Neural cell (in vitro differentiated cells): ENCODE data around the gene TRIM47. TPM values are rescaled to one million over a fixed set of nuclear protein-coding genes. Genes with fewer than 3 reads are reported as not detected.

Experiments
- H2AFZ ChIP-seq: fragments of 200-600, 300-800 bp; sonication (generic), shearing (Covaris generic); 2 replicates; pipeline ENCODE4 v1.6.0; 2014; ENCODE audit warnings: low read depth, mild to moderate bottlenecking, antibody characterized with exemption, low read length, moderate library complexity
- H3F3A ChIP-seq: fragments of 200-600 bp; shearing (Covaris generic); 2 replicates; pipeline ENCODE4 v1.6.1; 2016; ENCODE audit warnings: mild to moderate bottlenecking, moderate library complexity, mixed read lengths, antibody characterized with exemption, low read length; ENCODE audit not compliant: insufficient read depth, poor library complexity, severe bottlenecking
- H3K27ac ChIP-seq: fragments of 200-600, 300-800 bp; sonication (generic), shearing (Covaris generic); 2 replicates; pipeline ENCODE4 v1.5.1; 2014; ENCODE audit warnings: mild to moderate bottlenecking, low read length, moderate library complexity
- H3K27me3 ChIP-seq: fragments of 300-800, 200-600 bp; sonication (generic), shearing (Covaris generic); 2 replicates; pipeline ENCODE4 v1.6.0; 2014; ENCODE audit warnings: mild to moderate bottlenecking, low read depth, low read length, moderate library complexity; ENCODE audit not compliant: insufficient read depth
- H3K36me3 ChIP-seq: fragments of 300-800, 200-600 bp; sonication (generic), shearing (Covaris generic); 2 replicates; pipeline ENCODE4 v1.5.1; 2014; ENCODE audit warnings: mild to moderate bottlenecking, antibody characterized with exemption, low read length, moderate library complexity; ENCODE audit not compliant: insufficient read depth
- H3K4me2 ChIP-seq: fragments of 300-800, 200-600 bp; sonication (generic), shearing (Covaris generic); 2 replicates; pipeline ENCODE4 v1.6.0; 2014; ENCODE audit warnings: mild to moderate bottlenecking, low read length
- H3K4me3 ChIP-seq: fragments of 300-800, 200-600 bp; sonication (generic), shearing (Covaris generic); 2 replicates; pipeline ENCODE4 v1.5.1; 2014; ENCODE audit warnings: mild to moderate bottlenecking, low read length, moderate library complexity
- H3K79me2 ChIP-seq: fragments of 200-600 bp; shearing (Covaris generic); replicated peaks from 2 replicates; pipeline ENCODE4 v1.6.0; 2014; ENCODE audit warnings: mild to moderate bottlenecking, low read length, moderate library complexity; ENCODE audit not compliant: insufficient read depth
- H3K9ac ChIP-seq: fragments of 300-800, 200-600 bp; sonication (generic), shearing (Covaris generic); 2 replicates; pipeline ENCODE4 v1.6.1; 2016; ENCODE audit warnings: mild to moderate bottlenecking, low read length, mixed read lengths
- H3K9me2 ChIP-seq: fragments of 200-600 bp; shearing (Covaris generic); 2 replicates; pipeline ENCODE4 v1.6.1; 2016; ENCODE audit warnings: mild to moderate bottlenecking, low read length, mixed read lengths; ENCODE audit not compliant: insufficient read depth
- H3K9me3 ChIP-seq: fragments of 200-600, 300-800 bp; sonication (generic), shearing (Covaris generic); 2 replicates; pipeline ENCODE4 v1.6.1; 2016; ENCODE audit warnings: mild to moderate bottlenecking, mixed run types, low read length, moderate library complexity, mixed read lengths
- H4K20me1 ChIP-seq: fragments of 200-600 bp; shearing (Covaris generic); 2 replicates; pipeline ENCODE4 v1.6.1; 2016; ENCODE audit warnings: mild to moderate bottlenecking, mixed run types; ENCODE audit not compliant: insufficient read depth
- CTCF ChIP-seq: fragments of 450-650 bp; IDR thresholded peaks from 2 replicates; pipeline ENCODE4 v1.5.1; 2014; ENCODE audit warnings: antibody characterized with exemption, mild to moderate bottlenecking, moderate library complexity; ENCODE audit not compliant: poor library complexity, severe bottlenecking
- EP300 ChIP-seq: fragments of 450-650 bp; conservative IDR thresholded peaks from 2 replicates; pipeline ENCODE4 v1.6.1; 2014; ENCODE audit warnings: antibody characterized with exemption, mild to moderate bottlenecking, moderate library complexity; ENCODE audit not compliant: poor library complexity, severe bottlenecking
- EZH2 ChIP-seq: fragments of 200-600, 300-800 bp; shearing (Covaris generic), sonication (generic); IDR thresholded peaks from 2 replicates; pipeline ENCODE4 v1.6.1; 2014; ENCODE audit warnings: antibody characterized with exemption, low read length, borderline replicate concordance, mild to moderate bottlenecking; ENCODE audit not compliant: insufficient read depth, poor library complexity, severe bottlenecking
- MXI1 ChIP-seq: fragments of 450-650 bp; conservative IDR thresholded peaks from 2 replicates; pipeline ENCODE4 v1.6.1; 2014; ENCODE audit warnings: antibody characterized with exemption, mild to moderate bottlenecking; ENCODE audit not compliant: poor library complexity, severe bottlenecking
- POLR2AphosphoS5 ChIP-seq: IDR thresholded peaks from 2 replicates; pipeline ENCODE4 v1.6.1; 2012
- RAD21 ChIP-seq: fragments of 450-650 bp; conservative IDR thresholded peaks from 2 replicates; pipeline ENCODE4 v1.6.1; 2014; ENCODE audit warnings: antibody characterized with exemption, mild to moderate bottlenecking, moderate library complexity
- SMC3 ChIP-seq: fragments of 450-650 bp; conservative IDR thresholded peaks from 2 replicates; pipeline ENCODE4 v1.6.1; 2014; ENCODE audit warnings: antibody characterized with exemption, mild to moderate bottlenecking, moderate library complexity; ENCODE audit not compliant: poor library complexity
- TAF1 ChIP-seq: IDR thresholded peaks from 2 replicates; pipeline ENCODE4 v1.6.1; 2012; ENCODE audit warnings: low read depth
- polyA plus RNA-seq: library from polyadenylated mRNA; depleted of rRNA; stranded (reverse); fragments of >200 nt; gene quantifications from 2 replicates; pipeline ENCODE4 v1.2.3, GENCODE V29; 2014
- TF ChIP-seq, protein P1 (sequence below): IDR thresholded peaks from 2 replicates; pipeline ENCODE4 v1.6.1; 2012; ENCODE audit warnings: borderline replicate concordance

TRIM47 gene
- polyA plus RNA-seq, 1 donor from 2014 or later = 0.67 TPM

- Histone ChIP-seq H3F3A (no peaks in the 10 kb centered on the region), H3K9ac (no peak overlapping the region), H3K4me2 (no peak overlapping the region), H3K27ac (no peak overlapping the region), H2AFZ (no peak overlapping the region), H3K9me3 (no peaks in the 10 kb centered on the region), H3K9me2 (no peaks in the 10 kb centered on the region), H4K20me1 (no peaks in the 10 kb centered on the region), H3K36me3 (no peaks in the 10 kb centered on the region), H3K79me2 (no peaks in the 10 kb centered on the region), H3K27me3 (no peaks in the 10 kb centered on the region), H3K4me3 (no peak overlapping the region)
- TF ChIP-seq CTCF (no peak), EP300 (no peak), SMC3 (no peak), POLR2AphosphoS5 (no peak), TAF1 (no peak)
- TF ChIP-seq, protein P1, sequence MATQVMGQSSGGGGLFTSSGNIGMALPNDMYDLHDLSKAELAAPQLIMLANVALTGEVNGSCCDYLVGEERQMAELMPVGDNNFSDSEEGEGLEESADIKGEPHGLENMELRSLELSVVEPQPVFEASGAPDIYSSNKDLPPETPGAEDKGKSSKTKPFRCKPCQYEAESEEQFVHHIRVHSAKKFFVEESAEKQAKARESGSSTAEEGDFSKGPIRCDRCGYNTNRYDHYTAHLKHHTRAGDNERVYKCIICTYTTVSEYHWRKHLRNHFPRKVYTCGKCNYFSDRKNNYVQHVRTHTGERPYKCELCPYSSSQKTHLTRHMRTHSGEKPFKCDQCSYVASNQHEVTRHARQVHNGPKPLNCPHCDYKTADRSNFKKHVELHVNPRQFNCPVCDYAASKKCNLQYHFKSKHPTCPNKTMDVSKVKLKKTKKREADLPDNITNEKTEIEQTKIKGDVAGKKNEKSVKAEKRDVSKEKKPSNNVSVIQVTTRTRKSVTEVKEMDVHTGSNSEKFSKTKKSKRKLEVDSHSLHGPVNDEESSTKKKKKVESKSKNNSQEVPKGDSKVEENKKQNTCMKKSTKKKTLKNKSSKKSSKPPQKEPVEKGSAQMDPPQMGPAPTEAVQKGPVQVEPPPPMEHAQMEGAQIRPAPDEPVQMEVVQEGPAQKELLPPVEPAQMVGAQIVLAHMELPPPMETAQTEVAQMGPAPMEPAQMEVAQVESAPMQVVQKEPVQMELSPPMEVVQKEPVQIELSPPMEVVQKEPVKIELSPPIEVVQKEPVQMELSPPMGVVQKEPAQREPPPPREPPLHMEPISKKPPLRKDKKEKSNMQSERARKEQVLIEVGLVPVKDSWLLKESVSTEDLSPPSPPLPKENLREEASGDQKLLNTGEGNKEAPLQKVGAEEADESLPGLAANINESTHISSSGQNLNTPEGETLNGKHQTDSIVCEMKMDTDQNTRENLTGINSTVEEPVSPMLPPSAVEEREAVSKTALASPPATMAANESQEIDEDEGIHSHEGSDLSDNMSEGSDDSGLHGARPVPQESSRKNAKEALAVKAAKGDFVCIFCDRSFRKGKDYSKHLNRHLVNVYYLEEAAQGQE = no peak
These were observed 30.5 kb downstream of the TRIM47 start for GRCh38 chr17:75847614-75848522.

- H3K79me2 ChIP-seq = no peaks in the 10 kb centered on the region
- TF ChIP-seq POLR2AphosphoS5 (no peak), EZH2 (no peak), MXI1 (no peak), CTCF (no peak), TAF1 (no peak), EP300 (no peak), RAD21 (no peak), SMC3 (no peak)
- TF ChIP-seq, protein P1 = no peak
- no peak overlapping the region for H2AFZ ChIP-seq
- H3K9me3 ChIP-seq = no peaks in the 10 kb centered on the region
- no peak overlapping the region for H3K9ac ChIP-seq
- H3K36me3 ChIP-seq = no peaks in the 10 kb centered on the region
- H4K20me1 ChIP-seq = no peaks in the 10 kb centered on the region
- no peak overlapping the region for H3K4me2 ChIP-seq
- no peaks in the 10 kb centered on the region for H3K27me3 ChIP-seq
- H3K9me2 ChIP-seq = no peaks in the 10 kb centered on the region
- H3K27ac ChIP-seq = no peak overlapping the region
- H3F3A ChIP-seq = no peaks in the 10 kb centered on the region
- H3K4me3 ChIP-seq = no peak overlapping the region
These were observed 31.4 kb downstream of the TRIM47 start for GRCh38 chr17:75846692-75847613.
